ENCODE measurements around the gene TBC1D8. TPM values are rescaled to one million over a fixed set of nuclear protein-coding genes. Genes with fewer than 3 reads are reported as not detected.

The TBC1D8 gene
- total RNA-seq, 1 experiment from 2014 or later = 139 TPM

- TF ChIP-seq SIN3A (IDR thresholded peaks at IDR 0.05; ENCODE audit: borderline replicate concordance, insufficient read depth, low read depth, low read length) (no peak), REST (IDR thresholded peaks at IDR 0.05; ENCODE audit: insufficient read depth in 1 of 2, low read depth in 2 of 2, low read length in 1 of 2) (no peak), CTCF (IDR thresholded peaks at IDR 0.05) (no peak), TCF7L2 (IDR thresholded peaks at IDR 0.05; ENCODE audit: low read depth, low read length) (no peak), POLR2AphosphoS5 (IDR thresholded peaks at IDR 0.05; ENCODE audit: low read depth, low read length) (no peak)
- POLR2A ChIA-PET = no interaction called here
- Histone ChIP-seq H3K27me3 (ENCODE audit: control insufficient read depth, insufficient read depth, low read length) (no peaks in the 10 kb centered on the region), H3K4me1 (ENCODE audit: control insufficient read depth, insufficient read depth, low read length) (peaks cover 19% of the 10 kb centered on the region), H3K36me3 (ENCODE audit: control insufficient read depth, insufficient read depth, low read length) (peaks cover 11% of the 10 kb centered on the region), H3K4me3 (ENCODE audit: low read depth in 2 of 2, low read length in 2 of 2) (no peak overlapping the region), H3K27ac (ENCODE audit: low read length) (0 out of 2 replicates have a peak overlapping the region, but pooled peaks have one; percentile 12), H3K9me3 (ENCODE audit: control insufficient read depth, insufficient read depth, low read depth, low read length) (no peaks in the 10 kb centered on the region)
- no TSS peak for BruUV-seq (replicated peaks)
- intact Hi-C loops (cut with micrococcal nuclease; ENCODE audit: unreplicated experiment) (no loop called here), in situ Hi-C loops (cut with HindIII; ENCODE audit: low pct_unique_long_range_greater_than_20kb, low sequenced_read_pairs) (no loop called here)
- no peak for ATAC-seq
- no peak for DNase-seq (ENCODE audit: low read depth, low spot score)
- CTCF ChIA-PET = no interaction called here
Observed at GRCh38 chr2:100999995-101000394, 151.2 kb downstream of the TBC1D8 start.

GRCh38 chr2:100998235-100998573 lies 153.0 kb downstream of the TBC1D8 start:
- TF ChIP-seq POLR2AphosphoS5 (IDR thresholded peaks at IDR 0.05; ENCODE audit: low read depth, low read length) (no peak), CTCF (IDR thresholded peaks at IDR 0.05) (no peak)
- no peak overlapping the region for H3K4me3 ChIP-seq (ENCODE audit: low read depth in 2 of 2, low read length in 2 of 2)
- H3K4me1 ChIP-seq (ENCODE audit: control insufficient read depth, insufficient read depth, low read length) = peaks cover 6% of the 10 kb centered on the region
- no TSS peak for BruUV-seq (replicated peaks)
- ATAC-seq (no peak), DNase-seq (ENCODE audit: low read depth, low spot score) (no peak)
- in situ Hi-C loops (cut with HindIII; ENCODE audit: low pct_unique_long_range_greater_than_20kb, low sequenced_read_pairs) = no loop called here
- H3K36me3 ChIP-seq (ENCODE audit: control insufficient read depth, insufficient read depth, low read length) = peaks cover 3% of the 10 kb centered on the region
- H3K27me3 ChIP-seq (ENCODE audit: control insufficient read depth, insufficient read depth, low read length) = no peaks in the 10 kb centered on the region
- H3K9me3 ChIP-seq (ENCODE audit: control insufficient read depth, insufficient read depth, low read depth, low read length) = no peaks in the 10 kb centered on the region
- ChIA-PET CTCF (no interaction called here), POLR2A (no interaction called here)
- intact Hi-C loops (cut with micrococcal nuclease; ENCODE audit: unreplicated experiment) = no loop called here
- H3K27ac ChIP-seq (ENCODE audit: low read length) = no peak overlapping the region

Data from Panc1 (cell line).